Vagina (tissue), 2 donors: ENCODE measurements around the gene CHD8.

ENCODE experiments used
- POLR2A ChIP-seq, 2 donors: fragments of 450-650 bp; IDR thresholded peaks; one replicate each; pipeline ENCODE4 v1.6.1; 2017; ENCODE audit warnings: antibody characterized with exemption in 2 of 2, mild to moderate bottlenecking in 2 of 2, moderate library complexity in 2 of 2
- POLR2AphosphoS5 ChIP-seq, 2 donors: sonication (generic); formaldehyde crosslinking; IDR thresholded peaks; one replicate each; pipeline ENCODE4 v1.9.0; 2017; ENCODE audit warnings: antibody characterized with exemption in 2 of 2, mild to moderate bottlenecking in 2 of 2, low read depth in 1 of 2; ENCODE audit not compliant: insufficient read depth in 1 of 2
- TF ChIP-seq, protein P1 (sequence below), 3 experiments: fragments of 450-650 bp in 2 of 3; fragments of 200-600 bp in 1 of 3; sonication (generic) in 1 of 3; IDR thresholded peaks; one replicate each; pipeline ENCODE4 v1.5.1; 2017 to 2019; ENCODE audit warnings: antibody characterized with exemption in 3 of 3, mild to moderate bottlenecking in 2 of 3, moderate library complexity in 2 of 3

DNA sequence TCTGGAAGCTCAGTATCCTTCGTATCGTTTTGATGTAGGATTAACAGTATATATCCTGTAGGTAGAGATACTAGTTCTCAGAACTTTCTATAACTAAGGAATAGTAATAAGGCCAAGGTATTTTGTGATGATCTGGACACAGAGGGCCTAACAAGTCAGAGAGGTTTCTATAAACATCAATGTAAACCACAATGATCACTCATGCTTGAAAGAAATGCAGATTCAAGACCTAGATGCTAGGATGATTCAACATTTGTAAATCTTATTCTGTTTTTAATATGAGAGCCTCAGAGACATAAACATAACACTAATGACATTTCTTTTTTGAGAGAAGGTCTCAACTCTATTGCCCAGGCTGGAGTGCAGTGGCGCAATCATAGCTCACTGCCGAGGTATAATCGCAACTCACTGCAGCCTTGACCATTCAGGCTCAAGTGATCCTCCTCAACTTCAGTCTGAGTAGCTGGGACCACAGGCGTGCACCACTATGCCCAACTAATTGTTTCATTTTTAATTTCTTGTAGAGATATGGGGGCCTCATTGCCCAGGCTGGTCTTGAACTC lies 88.3 kb downstream of the CHD8 start:
- TF ChIP-seq, protein P1, sequence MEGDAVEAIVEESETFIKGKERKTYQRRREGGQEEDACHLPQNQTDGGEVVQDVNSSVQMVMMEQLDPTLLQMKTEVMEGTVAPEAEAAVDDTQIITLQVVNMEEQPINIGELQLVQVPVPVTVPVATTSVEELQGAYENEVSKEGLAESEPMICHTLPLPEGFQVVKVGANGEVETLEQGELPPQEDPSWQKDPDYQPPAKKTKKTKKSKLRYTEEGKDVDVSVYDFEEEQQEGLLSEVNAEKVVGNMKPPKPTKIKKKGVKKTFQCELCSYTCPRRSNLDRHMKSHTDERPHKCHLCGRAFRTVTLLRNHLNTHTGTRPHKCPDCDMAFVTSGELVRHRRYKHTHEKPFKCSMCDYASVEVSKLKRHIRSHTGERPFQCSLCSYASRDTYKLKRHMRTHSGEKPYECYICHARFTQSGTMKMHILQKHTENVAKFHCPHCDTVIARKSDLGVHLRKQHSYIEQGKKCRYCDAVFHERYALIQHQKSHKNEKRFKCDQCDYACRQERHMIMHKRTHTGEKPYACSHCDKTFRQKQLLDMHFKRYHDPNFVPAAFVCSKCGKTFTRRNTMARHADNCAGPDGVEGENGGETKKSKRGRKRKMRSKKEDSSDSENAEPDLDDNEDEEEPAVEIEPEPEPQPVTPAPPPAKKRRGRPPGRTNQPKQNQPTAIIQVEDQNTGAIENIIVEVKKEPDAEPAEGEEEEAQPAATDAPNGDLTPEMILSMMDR (IDR thresholded peaks at IDR 0.05), result no peak
- TF ChIP-seq POLR2AphosphoS5 (IDR thresholded peaks at IDR 0.05; ENCODE audit: insufficient read depth in 1 of 2, low read depth in 1 of 2) (no peak), POLR2A (IDR thresholded peaks at IDR 0.05) (no peak)
